NCI-H2029 (cell line): Measurements from ENCODE around the gene KLHL33.

ENCODE experiments used
- DNase-seq: peaks from one replicate; lab custom pipeline; 2025; lab: John Stamatoyannopoulos, UW

The KLHL33 gene

GRCh38 chr14:20412876-20413743 is 22.9 kb downstream of the KLHL33 start, which contains the start of gene TEP1:
Gene TEP1, minus strand, starts transcription at chr14:20413501. Its CDS starts 5,062 bp downstream, at chr14:20408439.
- DNase-seq = peak; percentile 78

- DNase-seq = no peak
Measured at GRCh38 chr14:20412411-20412810, 23.6 kb downstream of the KLHL33 start.

GRCh38 chr14:20409226-20409625 is 26.7 kb downstream of the KLHL33 start:
- DNase-seq = no peak

GRCh38 chr14:20403521-20403920 is 32.4 kb downstream of the KLHL33 start:
- DNase-seq = no peak

GRCh38 chr14:20400965-20401593 is 34.9 kb downstream of the KLHL33 start:
- no peak for DNase-seq

- DNase-seq = no peak
Measured at GRCh38 chr14:20400589-20400964, 35.4 kb downstream of the KLHL33 start.

GRCh38 chr14:20397511-20397910 is 38.5 kb downstream of the KLHL33 start:
- no peak for DNase-seq

- DNase-seq = no peak
Measured at GRCh38 chr14:20391505-20391904, 44.5 kb downstream of the KLHL33 start.

GRCh38 chr14:20388159-20388558 is 47.8 kb downstream of the KLHL33 start:
- no peak for DNase-seq

- DNase-seq = no peak
Measured at GRCh38 chr14:20387576-20387975, 48.4 kb downstream of the KLHL33 start.

- no peak for DNase-seq
Measured at GRCh38 chr14:20386276-20386855, 49.6 kb downstream of the KLHL33 start.

- DNase-seq = no peak
Measured at GRCh38 chr14:20384886-20385285, 51.1 kb downstream of the KLHL33 start.

GRCh38 chr14:20384321-20384720 is 51.6 kb downstream of the KLHL33 start:
- no peak for DNase-seq

GRCh38 chr14:20383636-20384035 is 52.3 kb downstream of the KLHL33 start:
- DNase-seq = no peak

- no peak for DNase-seq
Measured at GRCh38 chr14:20383032-20383431, 52.9 kb downstream of the KLHL33 start.

GRCh38 chr14:20382526-20382925 is 53.4 kb downstream of the KLHL33 start:
- no peak for DNase-seq

GRCh38 chr14:20381341-20381740 is 54.6 kb downstream of the KLHL33 start:
- DNase-seq = no peak

GRCh38 chr14:20380681-20381080 is 55.3 kb downstream of the KLHL33 start:
- DNase-seq = no peak

- DNase-seq = no peak
Measured at GRCh38 chr14:20379743-20380142, 56.2 kb downstream of the KLHL33 start.

- no peak for DNase-seq
Measured at GRCh38 chr14:20377171-20377570, 58.8 kb downstream of the KLHL33 start.

- DNase-seq = no peak
Measured at GRCh38 chr14:20376071-20376588, 59.8 kb downstream of the KLHL33 start.
